Erythroblast (primary cell): Measurements from ENCODE around the gene THSD4.

Experiments used
- GATA1 ChIP-seq: IDR thresholded peaks from 2 replicates; pipeline ENCODE4 v1.6.1; 2011; ENCODE audit warnings: low read depth, mild to moderate bottlenecking, control low read depth, low read length, moderate library complexity
- POLR2A ChIP-seq: IDR thresholded peaks from 2 replicates; pipeline ENCODE4 v1.6.1; 2011; ENCODE audit warnings: mild to moderate bottlenecking, low read length

DNA sequence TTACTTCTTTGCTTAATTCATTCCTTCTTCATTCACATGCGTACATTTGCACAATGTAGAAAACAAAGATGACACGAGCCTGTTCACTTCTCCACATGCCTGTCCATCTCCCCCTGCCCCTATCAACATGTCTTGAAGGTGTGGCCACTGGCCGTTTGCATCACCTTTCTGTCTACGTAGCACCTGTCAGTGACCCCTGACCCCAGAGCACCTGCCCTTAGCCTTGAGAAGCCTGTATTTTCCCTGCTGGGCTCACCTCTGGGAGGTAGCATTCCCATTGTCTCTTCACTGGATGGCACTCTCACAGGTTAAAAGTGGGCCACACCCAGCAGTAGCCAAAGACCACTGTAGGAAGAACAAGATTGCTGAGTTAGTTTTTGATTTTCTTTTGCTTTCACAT lies 234.1 kb downstream of the THSD4 start:
- TF ChIP-seq POLR2A: no peak
- no peak for TF ChIP-seq GATA1
